MM.1S (cell line): Measurements from ENCODE around the gene NBPF19.
"Not testable (repeated sequence)": the region's sequence is repeated elsewhere in the genome, so short reads cannot be mapped to it uniquely, and the experiment has no call there.

Experiments used
- DNase-seq: peaks from one replicate; pipeline ENCODE4 v3.0.0-alpha.2; 2015
- H2AFZ ChIP-seq: fragments of 300-600 bp; sonication (generic); 2 replicates; pipeline ENCODE4 v1.6.0; 2016; ENCODE audit warnings: antibody characterized with exemption, low read length
- H3F3A ChIP-seq: fragments of 300-600 bp; sonication (generic); 2 replicates; pipeline ENCODE4 v1.6.1; 2016; ENCODE audit warnings: mild to moderate bottlenecking, antibody characterized with exemption, low read length, moderate library complexity, mixed read lengths; ENCODE audit not compliant: insufficient read depth
- H3K27ac ChIP-seq: fragments of 300-600 bp; sonication (generic); 2 replicates; pipeline ENCODE4 v1.5.1; 2016; ENCODE audit warnings: mild to moderate bottlenecking, low read length
- H3K27me3 ChIP-seq: fragments of 300-600 bp; sonication (generic); replicated peaks from 2 replicates; pipeline ENCODE4 v1.6.0; 2016; ENCODE audit warnings: low read length; ENCODE audit not compliant: insufficient read depth
- H3K36me3 ChIP-seq: fragments of 300-600 bp; sonication (generic); replicated peaks from 2 replicates; pipeline ENCODE4 v1.6.1; 2016; ENCODE audit warnings: mild to moderate bottlenecking, low read length, mixed read lengths; ENCODE audit not compliant: insufficient read depth
- H3K4me1 ChIP-seq: fragments of 300-600 bp; sonication (generic); 2 replicates; pipeline ENCODE4 v1.6.1; 2016; ENCODE audit warnings: low read length, mixed read lengths
- H3K4me2 ChIP-seq: fragments of 300-600 bp; sonication (generic); 2 replicates; pipeline ENCODE4 v1.6.0; 2016; ENCODE audit warnings: low read depth, low read length
- H3K4me3 ChIP-seq: fragments of 300-600 bp; sonication (generic); 2 replicates; pipeline ENCODE4 v1.5.1; 2016; ENCODE audit warnings: low read length, mixed read lengths
- H3K79me2 ChIP-seq: fragments of 300-600 bp; sonication (generic); 2 replicates; pipeline ENCODE4 v1.6.1; 2016; ENCODE audit warnings: mixed run types, low read length, mixed read lengths
- H3K9ac ChIP-seq: fragments of 300-600 bp; sonication (generic); 2 replicates; pipeline ENCODE4 v1.6.1; 2016; ENCODE audit warnings: low read length, mixed read lengths
- H3K9me2 ChIP-seq: fragments of 300-600 bp; sonication (generic); replicated peaks from 2 replicates; pipeline ENCODE4 v1.6.1; 2016; ENCODE audit warnings: mild to moderate bottlenecking, low read length, mixed read lengths; ENCODE audit not compliant: insufficient read depth
- H3K9me3 ChIP-seq: fragments of 300-600 bp; sonication (generic); replicated peaks from 2 replicates; pipeline ENCODE4 v1.6.1; 2016; ENCODE audit warnings: mild to moderate bottlenecking, low read length, mixed read lengths; ENCODE audit not compliant: insufficient read depth
- H4K20me1 ChIP-seq: fragments of 300-600 bp; sonication (generic); 2 replicates; pipeline ENCODE4 v1.6.1; 2016; ENCODE audit warnings: mild to moderate bottlenecking, low read length, moderate library complexity, mixed read lengths; ENCODE audit not compliant: insufficient read depth

Gene NBPF19

GRCh38 chr1:149474745-149475144 lies at the start of gene NBPF19:
Gene NBPF19 (plus strand): TSS chr1:149475045. CDS start chr1:149475933, 888 bp downstream.
- not testable (repeated sequence) for H4K20me1 ChIP-seq, H3K4me2 ChIP-seq, H3K4me1 ChIP-seq, H3K36me3 ChIP-seq, DNase-seq, H3K27ac ChIP-seq, H3K27me3 ChIP-seq, H3K9me2 ChIP-seq, H3K79me2 ChIP-seq, H3K9me3 ChIP-seq, H3K4me3 ChIP-seq, H3K9ac ChIP-seq, H2AFZ ChIP-seq, H3F3A ChIP-seq

- not testable (repeated sequence) for H3K27me3 ChIP-seq, H3K4me1 ChIP-seq
These were observed 46.5 kb upstream of the NBPF19 start for GRCh38 chr1:149428317-149428716.

GRCh38 chr1:149445451-149445850 lies 29.4 kb upstream of the NBPF19 start:
- not testable (repeated sequence) for H3K9ac ChIP-seq, H3K9me3 ChIP-seq, DNase-seq, H3F3A ChIP-seq, H3K27me3 ChIP-seq, H3K4me3 ChIP-seq, H3K9me2 ChIP-seq, H3K4me2 ChIP-seq, H3K79me2 ChIP-seq, H4K20me1 ChIP-seq, H3K4me1 ChIP-seq, H3K36me3 ChIP-seq, H3K27ac ChIP-seq, H2AFZ ChIP-seq

More at GRCh38 chr1:149428317-149428716, 46.5 kb upstream of the NBPF19 start:
- not testable (repeated sequence) for H3K27ac ChIP-seq, H3K4me2 ChIP-seq, H3K9me3 ChIP-seq, H3K9me2 ChIP-seq, H3K4me3 ChIP-seq, H2AFZ ChIP-seq, H4K20me1 ChIP-seq, H3K9ac ChIP-seq, H3K79me2 ChIP-seq, H3K36me3 ChIP-seq, H3F3A ChIP-seq, DNase-seq

GRCh38 chr1:149452196-149452595 lies 22.6 kb upstream of the NBPF19 start:
- not testable (repeated sequence) for H4K20me1 ChIP-seq

GRCh38 chr1:149452652-149453051 lies 22.2 kb upstream of the NBPF19 start:
- H3K9me2 ChIP-seq, DNase-seq, H4K20me1 ChIP-seq: not testable (repeated sequence)

More at GRCh38 chr1:149452196-149452595, 22.6 kb upstream of the NBPF19 start:
- H3K4me2 ChIP-seq, H3K27ac ChIP-seq, DNase-seq, H3K27me3 ChIP-seq, H3K9ac ChIP-seq, H3F3A ChIP-seq, H3K4me3 ChIP-seq, H2AFZ ChIP-seq, H3K4me1 ChIP-seq, H3K9me2 ChIP-seq, H3K9me3 ChIP-seq, H3K79me2 ChIP-seq, H3K36me3 ChIP-seq: not testable (repeated sequence)

GRCh38 chr1:149558350-149558825 lies 83.5 kb downstream of the NBPF19 start:
- not testable (repeated sequence) for H3K36me3 ChIP-seq, H3K9me3 ChIP-seq, H2AFZ ChIP-seq, H3K9me2 ChIP-seq, H3K79me2 ChIP-seq, H4K20me1 ChIP-seq, H3K27ac ChIP-seq, H3F3A ChIP-seq, H3K9ac ChIP-seq, H3K4me3 ChIP-seq, H3K27me3 ChIP-seq, H3K4me2 ChIP-seq, H3K4me1 ChIP-seq
- DNase-seq = peak; percentile 3

More at GRCh38 chr1:149452652-149453051, 22.2 kb upstream of the NBPF19 start:
- H3K4me3 ChIP-seq, H3K36me3 ChIP-seq, H3K4me1 ChIP-seq, H3K27ac ChIP-seq, H3K79me2 ChIP-seq, H3K9ac ChIP-seq, H3K4me2 ChIP-seq, H3F3A ChIP-seq, H2AFZ ChIP-seq, H3K27me3 ChIP-seq, H3K9me3 ChIP-seq: not testable (repeated sequence)

GRCh38 chr1:149561806-149562205 lies 87.0 kb downstream of the NBPF19 start:
- H3K4me2 ChIP-seq, H3K9ac ChIP-seq, H3K36me3 ChIP-seq, H3K27ac ChIP-seq, H3K4me1 ChIP-seq, H2AFZ ChIP-seq, H3F3A ChIP-seq, DNase-seq, H3K4me3 ChIP-seq, H3K9me3 ChIP-seq, H3K9me2 ChIP-seq, H3K79me2 ChIP-seq, H3K27me3 ChIP-seq, H4K20me1 ChIP-seq: not testable (repeated sequence)

- not testable (repeated sequence) for H4K20me1 ChIP-seq, H3F3A ChIP-seq, H3K9me3 ChIP-seq, DNase-seq, H3K4me2 ChIP-seq, H2AFZ ChIP-seq, H3K4me3 ChIP-seq, H3K9ac ChIP-seq, H3K79me2 ChIP-seq, H3K27me3 ChIP-seq, H3K4me1 ChIP-seq, H3K36me3 ChIP-seq, H3K9me2 ChIP-seq, H3K27ac ChIP-seq
These were observed 90.6 kb downstream of the NBPF19 start for GRCh38 chr1:149565485-149565884.
